Activated CD4-positive, CD25-positive, alpha-beta regulatory T cell treated with anti-CD3 and anti-CD28 coated beads, Interleukin-2, amount 50 U/mL, for 16 hours (primary cell): Measurements from ENCODE around the gene ZC2HC1B.

Experiments used
- DNase-seq: peaks from one replicate; pipeline ENCODE4 v3.0.0-alpha.2; 2020; ENCODE audit warnings: low read depth, low spot score

The ZC2HC1B gene

DNA sequence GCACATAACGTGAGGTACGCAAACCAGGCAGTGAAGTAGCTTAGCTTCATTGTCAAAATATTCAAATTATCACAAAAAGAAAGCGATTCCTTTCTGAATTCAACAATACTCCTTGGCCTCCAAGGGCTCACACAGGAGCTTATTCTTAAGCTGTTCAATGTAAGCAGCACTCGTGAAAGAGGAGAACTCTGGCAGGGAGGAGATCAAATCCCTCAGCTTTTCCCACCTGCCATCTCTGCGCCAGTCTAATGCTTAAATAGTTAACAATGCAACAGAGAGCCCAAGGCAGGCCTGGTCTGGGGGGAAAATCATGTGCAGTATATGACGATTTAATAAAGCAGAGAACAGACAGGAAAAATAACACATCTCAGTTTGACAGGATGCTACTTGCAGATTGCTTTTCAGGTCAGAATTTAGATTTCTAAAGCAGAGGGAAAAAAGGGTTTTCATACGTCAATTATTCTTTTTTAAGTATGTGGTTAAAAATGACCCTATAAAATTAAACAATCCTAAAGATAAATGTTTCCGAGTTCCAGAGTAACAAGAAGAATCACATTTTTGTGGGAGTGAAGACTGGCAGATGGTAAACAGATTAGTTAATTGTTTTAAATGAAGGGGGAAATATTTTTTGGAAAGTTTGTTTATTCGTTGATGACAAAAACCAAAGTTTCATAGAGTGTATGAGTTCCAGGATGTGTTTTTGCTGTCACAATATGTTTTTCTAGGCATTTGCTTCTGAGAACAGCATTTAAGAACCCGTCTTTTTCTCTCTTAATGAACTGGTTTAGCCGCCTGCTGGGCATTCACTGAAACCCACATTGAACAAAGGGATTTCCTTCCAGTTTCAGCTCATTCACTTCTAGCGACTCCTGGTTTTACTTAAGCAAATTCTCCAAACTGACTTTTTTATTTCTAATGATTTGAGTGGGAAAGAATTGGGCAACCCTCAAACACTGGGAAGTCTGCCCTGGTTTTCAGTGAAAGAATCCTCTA is 97.9 kb downstream of the ZC2HC1B start:
- DNase-seq: no peak

DNA sequence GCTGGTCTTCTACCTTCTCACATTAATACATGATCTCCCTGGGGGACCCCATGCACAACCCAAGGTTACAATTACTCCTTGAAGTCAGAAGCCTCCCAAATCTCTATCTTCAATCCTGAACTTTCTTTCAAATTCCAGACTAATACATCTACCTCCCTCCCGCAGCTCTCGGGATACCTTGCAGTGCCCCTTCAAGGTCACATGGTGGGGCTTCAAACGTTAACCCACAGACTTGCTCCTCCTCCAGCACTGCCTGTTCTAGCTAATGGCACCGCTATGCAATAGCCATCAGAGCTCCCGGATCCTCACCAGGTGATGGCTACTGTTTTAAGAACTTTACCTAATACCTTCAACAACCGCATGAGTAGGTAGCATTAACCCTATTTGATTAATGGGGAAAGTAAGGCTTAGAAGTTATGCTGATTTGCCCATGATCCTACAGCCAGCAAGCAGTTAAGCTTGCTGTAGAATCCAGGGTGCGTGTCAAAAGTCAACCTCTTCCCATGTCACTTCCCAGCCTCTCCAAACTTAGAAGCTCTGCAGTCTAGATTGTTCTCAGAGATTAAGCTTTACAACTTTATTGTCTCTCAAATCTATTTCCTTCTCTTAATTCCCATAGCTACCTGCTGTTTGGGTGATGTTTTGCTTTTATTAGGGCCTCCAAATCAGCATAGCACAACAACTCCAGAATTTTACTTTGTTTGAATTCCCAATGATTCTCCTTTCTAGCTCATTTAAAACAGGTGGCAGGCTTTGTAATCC is 99.1 kb downstream of the ZC2HC1B start:
- DNase-seq: no peak

- no peak for DNase-seq
Observed at GRCh38 chr6:143964674-143965081, 100.4 kb downstream of the ZC2HC1B start.

GRCh38 chr6:143965503-143966171 is 101.4 kb downstream of the ZC2HC1B start:
- DNase-seq: no peak

GRCh38 chr6:143966312-143966711 is 102.0 kb downstream of the ZC2HC1B start:
- DNase-seq: no peak

- DNase-seq: no peak
Observed at GRCh38 chr6:143967706-143968376, 103.6 kb downstream of the ZC2HC1B start.

- DNase-seq: no peak
Observed at GRCh38 chr6:143969077-143969476, 104.8 kb downstream of the ZC2HC1B start.

GRCh38 chr6:143970456-143971218 is 106.4 kb downstream of the ZC2HC1B start:
- DNase-seq: no peak

DNA sequence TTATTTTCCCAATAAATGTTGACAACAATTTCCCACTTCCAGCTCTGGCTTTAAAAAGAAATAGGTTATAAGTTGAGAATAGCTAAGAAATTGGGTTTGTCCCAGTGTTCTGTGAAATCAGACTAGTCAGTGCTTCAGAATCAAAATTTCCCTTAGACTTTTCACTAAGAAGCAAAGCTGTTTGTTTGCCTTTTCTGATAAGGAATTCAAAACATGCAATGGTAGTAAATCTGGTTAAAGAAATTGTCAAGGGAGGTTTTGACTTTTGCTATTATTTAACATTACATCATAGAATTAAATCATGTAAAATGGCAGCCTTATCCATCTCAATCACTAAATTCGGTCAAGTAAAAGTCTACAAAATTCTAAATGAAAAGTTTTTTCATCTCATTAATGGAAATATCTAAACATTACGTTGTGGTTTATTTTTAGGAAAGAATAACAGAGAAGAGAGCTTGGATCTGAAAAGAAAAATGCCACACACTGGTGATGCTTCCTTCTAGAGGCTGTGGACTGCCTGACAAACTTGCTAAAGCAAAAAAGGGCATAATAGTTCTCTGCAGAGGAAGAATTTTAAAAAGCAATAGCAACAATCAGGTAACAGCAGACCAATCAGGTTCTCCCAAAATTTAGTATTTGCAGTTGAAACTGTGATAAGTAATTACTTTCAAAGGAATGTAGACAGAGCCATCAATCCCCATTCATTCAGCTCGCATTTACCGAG is 107.4 kb downstream of the ZC2HC1B start:
- DNase-seq: no peak

GRCh38 chr6:143973097-143973966 is 109.1 kb downstream of the ZC2HC1B start:
- no peak for DNase-seq

- no peak for DNase-seq
Observed at GRCh38 chr6:143974089-143974488, 109.8 kb downstream of the ZC2HC1B start.

DNA sequence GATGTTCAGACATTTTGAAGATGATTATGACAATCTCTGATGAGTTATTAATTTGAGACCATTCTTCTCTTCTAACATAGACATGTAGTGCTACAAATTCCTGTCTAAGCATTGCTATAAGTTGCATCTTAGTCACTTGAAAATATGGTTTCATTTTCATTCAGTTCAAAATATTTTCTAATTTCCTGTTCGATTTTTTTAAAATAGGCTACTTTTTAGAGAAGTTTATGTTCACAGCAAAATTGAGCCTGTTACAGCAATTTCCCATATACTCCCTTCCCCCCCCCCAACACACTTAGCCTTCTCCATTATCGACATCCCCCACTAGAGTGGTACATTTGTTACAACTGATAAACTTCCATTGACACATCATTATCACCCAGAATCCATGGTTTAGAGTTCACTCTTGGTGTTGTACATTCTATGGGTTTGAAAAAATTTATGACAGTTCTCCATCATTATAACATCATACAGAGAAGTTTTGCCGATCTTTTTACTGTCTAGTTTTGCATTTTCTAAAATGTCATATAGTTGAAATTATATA is 112.6 kb downstream of the ZC2HC1B start:
- DNase-seq: no peak

DNA sequence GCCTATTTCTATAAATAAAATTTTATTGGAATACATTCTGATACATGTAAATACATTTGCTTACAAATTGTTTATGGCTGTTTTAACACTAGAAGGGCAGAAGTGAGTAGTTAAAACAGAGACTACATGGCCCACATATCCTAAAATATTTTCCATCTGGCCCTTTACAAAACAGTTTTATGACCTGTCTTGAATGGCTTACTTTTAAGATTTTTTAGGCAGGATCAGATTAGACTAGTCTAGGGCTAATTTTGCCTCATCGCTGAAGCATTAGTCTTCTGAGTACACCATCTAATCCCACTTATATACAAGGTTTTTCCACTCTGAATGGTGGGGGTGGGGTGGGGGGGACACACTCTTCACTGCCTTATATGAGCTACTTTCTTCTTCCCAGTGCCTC is 116.6 kb downstream of the ZC2HC1B start:
- DNase-seq: no peak

GRCh38 chr6:143982968-143983367 is 118.7 kb downstream of the ZC2HC1B start:
- DNase-seq: no peak

GRCh38 chr6:143984666-143985065 is 120.4 kb downstream of the ZC2HC1B start:
- no peak for DNase-seq

DNA sequence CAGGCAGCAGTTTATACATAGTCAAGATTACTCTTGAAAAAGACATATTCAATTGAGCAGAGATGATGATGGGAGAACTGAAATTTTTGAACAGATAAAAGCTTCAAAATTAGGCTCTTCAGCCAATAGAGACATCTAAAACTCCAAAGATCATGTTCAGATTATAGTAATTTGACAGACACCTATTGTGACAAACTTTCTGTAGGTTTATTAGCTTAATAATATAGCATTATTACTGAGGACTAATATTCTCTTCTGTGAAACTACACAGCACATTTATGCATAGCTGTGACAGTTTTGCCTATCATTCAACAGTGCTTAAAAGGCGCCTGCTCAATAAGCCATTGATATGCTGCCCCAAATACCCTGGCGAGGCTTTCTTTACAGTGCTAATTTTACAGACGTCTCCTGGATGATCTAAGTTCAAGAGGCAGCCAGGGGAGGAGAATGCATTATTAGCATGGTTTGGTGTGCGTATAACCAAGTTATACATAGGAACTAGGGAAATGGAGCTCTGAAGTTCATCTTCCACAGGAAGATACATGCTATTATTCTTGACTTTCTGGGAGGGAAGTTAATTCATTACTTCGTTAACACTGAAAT is 122.3 kb downstream of the ZC2HC1B start:
- no peak for DNase-seq
